GM12873 (cell line): ENCODE data around the gene LPCAT3.

Source experiments
- CTCF ChIP-seq: IDR thresholded peaks from 2 replicates; pipeline ENCODE4 v1.5.1; 2012; ENCODE audit warnings: low read depth, mild to moderate bottlenecking, moderate library complexity, low read length, control low read depth; ENCODE audit not compliant: insufficient read depth; ENCODE audit errors: missing control alignments

The LPCAT3 gene

GRCh38 chr12:7045913-7046312 lies 27.6 kb upstream of the LPCAT3 start:
- TF ChIP-seq CTCF = no peak

- TF ChIP-seq CTCF = peak; percentile 35
Observed at GRCh38 chr12:7042842-7043241, 24.6 kb upstream of the LPCAT3 start.

GRCh38 chr12:7039403-7039802 lies 21.1 kb upstream of the LPCAT3 start:
- TF ChIP-seq CTCF = no peak

GRCh38 chr12:7038591-7038990 lies 20.3 kb upstream of the LPCAT3 start:
- TF ChIP-seq CTCF = no peak

GRCh38 chr12:7035463-7035862 lies 17.2 kb upstream of the LPCAT3 start:
- no peak for TF ChIP-seq CTCF

GRCh38 chr12:7034464-7034863 lies 16.2 kb upstream of the LPCAT3 start:
- no peak for TF ChIP-seq CTCF

GRCh38 chr12:7032990-7033389 lies 14.7 kb upstream of the LPCAT3 start:
- no peak for TF ChIP-seq CTCF
